ENCODE data around the gene SGCD. TPM values are rescaled to one million over a fixed set of nuclear protein-coding genes. Genes with fewer than 3 reads are reported as not detected.

The SGCD gene
- total RNA-seq, 1 donor from 2014 or later = 0.64 TPM

DNA sequence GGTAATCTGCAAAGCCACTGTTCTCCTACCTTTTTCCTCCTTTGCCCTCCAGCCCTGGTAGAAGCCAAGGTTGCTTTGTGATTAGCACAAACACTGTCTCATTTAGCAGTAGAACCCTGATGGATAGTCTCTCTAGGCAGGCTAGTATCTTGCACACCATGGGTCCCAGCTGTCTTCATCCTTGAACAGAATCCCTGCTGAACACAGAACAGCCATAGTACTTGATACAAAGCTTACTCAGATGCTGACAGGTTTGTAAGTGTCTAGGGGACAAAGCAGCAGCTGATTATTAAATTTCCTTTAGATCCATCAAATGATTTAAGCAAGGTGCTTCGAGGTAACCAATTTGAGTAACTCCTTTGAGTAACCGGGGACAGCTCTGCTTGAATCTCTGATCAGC lies 359.4 kb downstream of the SGCD start:
- no peak for DNase-seq (ENCODE audit: low read depth in 2 of 2)

DNA sequence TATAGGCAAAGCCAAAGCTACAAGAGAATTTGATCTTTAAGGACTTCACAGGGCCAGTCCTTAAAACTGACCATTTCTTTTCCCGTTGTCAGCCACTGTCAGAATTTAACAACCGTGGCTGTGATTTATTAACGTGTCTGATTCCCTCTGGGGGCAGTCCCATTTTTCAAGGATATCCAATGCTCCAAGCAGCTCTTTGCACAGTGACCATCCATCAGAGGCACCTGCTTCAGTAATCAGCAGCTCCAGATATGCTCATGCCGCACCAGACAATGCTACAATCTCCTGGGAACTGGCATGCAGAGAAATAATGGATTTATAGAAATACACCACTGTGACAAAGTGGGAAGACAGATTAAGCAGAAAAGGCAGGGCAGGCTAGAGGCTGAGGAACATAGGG lies 359.8 kb downstream of the SGCD start:
- DNase-seq (ENCODE audit: low read depth in 2 of 2) = no peak

DNA sequence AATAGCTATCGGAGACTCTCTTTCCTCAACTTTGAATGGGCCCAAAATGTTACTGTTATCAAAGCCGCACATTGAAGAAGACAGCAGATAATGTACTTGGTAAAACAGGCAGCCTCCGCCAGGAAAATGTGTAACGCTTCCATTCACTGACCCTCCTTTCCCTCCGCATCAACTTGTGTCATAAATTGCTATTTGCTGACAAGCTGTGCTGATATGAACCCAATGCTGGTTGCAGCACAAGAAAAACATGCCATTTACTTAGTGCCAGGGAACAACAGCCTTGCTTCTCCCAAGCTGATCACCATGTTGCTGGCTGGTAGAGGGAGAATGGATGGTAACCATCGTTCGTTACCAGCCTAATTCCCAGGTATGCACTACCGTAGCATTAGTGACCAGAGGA lies 360.6 kb downstream of the SGCD start:
- DNase-seq (ENCODE audit: low read depth in 2 of 2) = no peak

DNA sequence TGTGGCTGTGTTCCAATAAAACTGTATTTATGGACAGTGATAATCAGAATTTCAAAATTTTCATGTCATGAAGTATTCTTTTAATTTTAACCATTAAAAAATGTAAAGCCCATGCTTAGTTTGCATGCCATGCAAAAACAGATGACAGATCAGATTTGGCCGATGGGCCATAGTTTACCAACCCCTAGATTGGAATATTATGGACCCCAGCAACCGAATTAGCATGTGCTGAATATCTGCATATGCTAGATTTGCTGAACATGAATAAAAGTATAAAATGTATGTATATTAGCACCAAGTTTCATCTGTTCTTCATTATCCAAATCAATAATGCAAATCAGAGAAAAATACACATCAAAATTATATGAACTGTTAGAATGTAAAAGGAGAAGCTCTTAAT lies 364.6 kb downstream of the SGCD start:
- DNase-seq (ENCODE audit: low read depth in 2 of 2) = no peak

DNA sequence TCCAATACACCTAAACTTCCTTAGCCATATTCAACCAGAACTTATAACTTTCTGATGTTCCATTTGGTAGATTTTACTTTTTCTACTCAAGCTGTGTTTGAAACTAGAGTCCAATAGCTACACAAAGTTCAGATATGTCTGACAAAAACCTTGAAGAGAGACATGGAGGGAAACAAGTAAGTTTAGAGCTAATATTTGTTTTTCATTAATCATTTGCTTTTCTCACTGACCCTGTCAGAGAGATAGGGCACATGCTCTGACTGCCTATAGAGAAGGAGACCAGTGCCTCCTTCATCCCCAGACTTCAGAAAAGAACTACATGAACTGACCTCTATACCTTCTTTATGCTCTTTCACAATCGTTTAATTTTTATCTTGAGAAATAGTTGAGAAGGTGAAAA lies 366.1 kb downstream of the SGCD start:
- no peak for DNase-seq (ENCODE audit: low read depth in 2 of 2)

DNA sequence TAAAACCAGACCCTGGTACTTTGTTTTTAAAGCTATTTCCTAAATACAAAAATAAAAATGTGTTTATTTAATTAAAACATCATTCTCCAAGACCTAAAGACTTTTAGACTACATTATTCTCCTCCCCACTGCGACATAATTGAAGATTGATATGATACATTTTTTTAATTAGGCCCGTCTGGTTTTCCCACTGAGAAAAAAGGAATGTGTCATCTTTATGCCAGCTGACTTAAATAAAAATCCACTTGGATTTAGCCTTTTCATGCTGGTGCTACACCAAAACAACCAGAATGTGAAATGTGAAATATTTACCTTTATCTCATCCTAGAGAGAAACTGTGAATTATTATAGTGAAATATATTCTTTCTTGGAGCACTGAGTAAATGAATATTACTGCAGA lies 367.6 kb downstream of the SGCD start:
- no peak for DNase-seq (ENCODE audit: low read depth in 2 of 2)

DNA sequence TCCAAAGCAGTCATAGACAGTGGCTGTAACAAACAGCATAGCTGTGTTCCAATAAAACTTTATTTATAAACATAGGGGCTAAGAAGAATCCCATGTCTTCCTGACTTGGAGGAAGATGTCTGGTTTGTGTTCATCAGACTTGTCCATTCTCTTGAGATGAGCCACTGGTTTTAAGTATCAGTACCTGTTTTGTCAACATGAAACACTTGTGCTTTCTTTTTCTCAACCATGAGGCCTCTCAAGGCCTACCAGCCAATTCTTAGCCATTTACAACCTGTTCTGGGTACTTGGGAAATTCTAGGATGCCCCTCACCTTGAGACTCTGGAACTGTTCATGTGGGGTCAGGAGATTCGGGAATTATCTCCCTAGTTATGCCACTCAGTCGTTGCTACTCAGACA lies 368.8 kb downstream of the SGCD start:
- DNase-seq (ENCODE audit: low read depth in 2 of 2) = no peak

DNA sequence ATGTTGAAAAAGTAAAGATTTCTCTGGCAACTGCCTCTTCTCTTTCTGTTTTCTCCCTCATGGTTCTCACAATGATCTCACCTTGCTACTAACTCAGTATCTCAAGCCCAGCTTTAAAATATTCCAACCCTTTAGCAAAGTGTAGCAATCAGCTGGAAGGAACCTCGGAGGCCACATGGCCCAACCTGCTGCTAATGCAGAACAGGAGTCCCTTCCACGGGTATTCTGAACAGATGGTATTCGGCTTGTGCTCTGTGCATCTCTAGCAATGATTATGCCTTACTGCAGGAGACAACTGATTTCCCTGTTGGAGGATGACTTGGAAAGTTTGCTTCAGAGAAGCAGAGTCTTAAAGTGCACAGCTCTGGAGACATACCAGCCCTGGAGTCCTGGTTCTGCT lies 371.4 kb downstream of the SGCD start:
- no peak for DNase-seq (ENCODE audit: low read depth in 2 of 2)

DNA sequence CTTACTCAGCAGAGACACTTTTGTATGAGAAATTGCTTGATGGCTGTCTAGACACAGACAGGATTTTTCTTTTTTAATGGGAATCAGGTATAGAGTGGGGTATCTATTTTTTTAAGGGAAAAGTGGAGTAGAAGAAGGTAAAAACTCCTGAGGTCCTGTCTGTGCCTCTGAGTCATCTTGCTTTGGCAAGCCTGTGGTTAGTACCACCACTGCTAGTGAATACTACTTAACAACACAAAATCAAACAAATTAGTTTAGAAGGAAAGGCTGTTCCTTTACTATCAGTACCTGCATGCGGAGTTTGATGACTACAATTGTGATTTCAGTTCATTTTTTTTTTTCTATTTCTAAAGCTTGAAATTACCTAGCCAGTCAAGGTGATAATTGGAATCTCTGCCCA lies 372.2 kb downstream of the SGCD start:
- DNase-seq (ENCODE audit: low read depth in 2 of 2) = no peak

DNA sequence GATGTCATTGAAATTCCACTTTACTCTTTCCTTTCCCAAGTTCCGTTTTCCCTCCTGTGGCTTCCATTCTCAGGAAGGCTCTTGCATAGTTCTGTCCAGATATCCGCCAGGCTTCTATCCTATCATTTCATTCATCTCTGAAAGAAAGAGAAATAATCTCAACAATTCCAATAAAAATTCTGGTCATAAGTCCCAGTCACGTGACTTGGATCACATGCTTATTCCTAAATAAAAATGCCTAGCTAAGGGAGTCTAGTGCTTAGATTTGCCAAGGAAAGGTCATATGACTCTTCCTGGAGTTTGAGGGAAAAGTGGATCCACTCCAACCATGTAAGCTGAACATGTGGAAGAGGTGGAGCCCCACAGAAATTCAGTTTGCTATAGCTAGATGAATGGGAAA lies 377.2 kb downstream of the SGCD start:
- DNase-seq (ENCODE audit: low read depth in 2 of 2) = no peak

DNA sequence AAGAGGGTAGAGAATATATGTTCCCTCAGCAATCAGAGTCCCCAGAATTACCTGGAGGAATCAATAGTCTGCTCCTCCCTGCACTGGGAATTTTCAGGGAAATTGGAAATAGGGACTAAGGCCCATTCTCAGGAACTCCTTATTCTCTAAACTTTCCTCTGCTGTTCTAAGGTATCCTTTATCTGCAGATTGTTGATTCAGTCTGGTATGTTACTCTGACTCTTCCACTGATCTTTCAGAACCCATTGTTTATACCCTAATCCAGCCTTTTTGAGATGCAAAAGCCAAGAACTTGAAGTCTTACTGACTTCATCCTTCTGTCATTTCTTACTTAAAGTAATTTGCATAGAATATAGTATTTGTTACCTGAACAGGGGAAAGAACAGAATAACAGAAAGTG lies 379.7 kb downstream of the SGCD start:
- DNase-seq (ENCODE audit: low read depth in 2 of 2) = no peak

DNA sequence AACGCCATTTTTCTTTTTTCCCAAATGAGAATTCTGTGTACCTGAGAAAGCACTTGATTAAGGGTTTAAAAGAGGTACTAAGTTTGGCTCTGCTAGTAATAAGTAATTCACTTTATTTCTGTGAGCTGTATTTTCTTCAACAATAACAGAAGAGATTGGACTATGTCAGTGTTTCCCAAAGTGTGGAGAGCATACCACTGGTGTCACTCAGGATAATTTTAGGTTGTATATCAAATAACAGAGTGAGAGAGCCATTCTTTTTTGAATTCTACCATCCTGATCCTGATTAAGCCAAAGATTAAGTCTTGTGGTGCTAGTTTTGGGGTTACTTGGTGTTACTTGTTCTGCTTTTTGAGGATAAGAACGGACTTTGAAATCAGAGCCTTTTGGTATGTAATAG lies 380.8 kb downstream of the SGCD start:
- no peak for DNase-seq (ENCODE audit: low read depth in 2 of 2)

DNA sequence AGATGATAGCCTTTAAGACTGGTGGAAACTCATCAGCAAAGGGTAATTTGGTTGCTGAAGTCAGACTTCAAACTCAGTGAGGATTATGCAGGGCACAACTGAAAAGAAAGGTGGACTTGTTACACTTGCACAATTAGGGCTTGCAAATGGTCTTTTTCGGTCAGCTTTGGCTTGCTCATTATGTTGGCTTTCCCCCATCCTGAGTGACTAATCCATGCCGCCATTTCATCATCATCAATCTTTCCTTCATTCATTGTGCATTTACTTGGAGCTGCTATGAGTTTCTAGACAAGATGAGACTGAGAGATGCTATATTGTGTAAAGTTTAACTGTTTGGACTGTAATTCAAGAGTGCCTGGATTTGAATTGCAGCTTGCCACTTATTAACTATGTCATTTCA lies 388.3 kb downstream of the SGCD start:
- no peak for DNase-seq (ENCODE audit: low read depth in 2 of 2)

DNA sequence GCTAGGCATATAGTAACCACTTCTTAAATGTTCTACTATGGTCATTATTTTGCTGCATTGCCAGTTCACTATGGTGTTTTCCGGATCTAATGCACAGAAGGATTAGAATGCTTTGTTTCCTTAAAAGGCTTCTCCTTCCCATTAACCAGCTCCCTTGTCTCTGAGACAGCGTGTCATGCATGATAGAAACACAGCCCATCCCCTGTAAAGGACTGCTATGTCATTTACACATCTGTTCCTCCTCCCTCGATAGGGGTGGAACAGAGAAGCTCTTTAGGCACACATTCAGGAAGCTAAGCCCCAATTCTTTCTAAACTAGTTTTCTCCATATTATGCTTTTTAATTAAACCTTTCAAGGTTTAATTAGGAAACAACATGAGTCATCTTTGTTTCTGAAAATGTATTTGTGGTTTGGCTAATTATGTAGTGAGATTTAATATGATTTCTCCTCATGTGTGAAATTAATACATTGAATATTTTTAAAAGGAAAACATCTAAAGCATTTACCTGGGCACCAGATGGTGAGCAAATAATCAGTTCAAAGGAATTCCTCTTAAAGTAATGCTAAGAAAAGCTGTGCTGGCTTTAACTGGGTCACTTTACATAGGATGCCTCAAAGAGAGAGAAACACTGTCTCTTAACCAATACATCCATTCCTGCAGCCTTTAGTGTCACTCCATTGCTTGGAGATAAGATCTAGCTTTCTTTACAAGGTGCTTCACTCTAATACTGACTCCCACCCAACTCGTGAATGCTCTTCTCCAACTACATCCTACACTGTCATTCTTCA lies 389.8 kb downstream of the SGCD start:
- DNase-seq (ENCODE audit: low read depth in 2 of 2) = no peak

DNA sequence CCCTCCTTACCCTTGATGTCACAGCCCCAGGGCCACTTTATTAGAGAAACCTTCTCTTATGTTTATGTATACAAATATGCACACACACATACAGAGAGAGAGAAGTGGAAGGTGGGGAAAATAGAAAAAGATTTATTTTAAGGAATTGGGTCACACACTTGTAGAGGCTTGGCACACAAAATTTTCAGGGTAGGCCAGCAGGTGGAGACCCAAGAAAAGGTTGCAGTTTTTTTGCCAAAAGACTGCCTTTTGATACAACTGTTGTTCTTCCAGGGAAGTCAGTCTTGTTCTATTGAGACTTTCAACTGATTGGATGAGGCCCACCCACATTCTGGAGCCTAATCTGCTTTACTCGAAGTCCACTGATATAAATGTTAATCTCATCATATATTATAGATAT lies 392.0 kb downstream of the SGCD start:
- no peak for DNase-seq (ENCODE audit: low read depth in 2 of 2)

DNA sequence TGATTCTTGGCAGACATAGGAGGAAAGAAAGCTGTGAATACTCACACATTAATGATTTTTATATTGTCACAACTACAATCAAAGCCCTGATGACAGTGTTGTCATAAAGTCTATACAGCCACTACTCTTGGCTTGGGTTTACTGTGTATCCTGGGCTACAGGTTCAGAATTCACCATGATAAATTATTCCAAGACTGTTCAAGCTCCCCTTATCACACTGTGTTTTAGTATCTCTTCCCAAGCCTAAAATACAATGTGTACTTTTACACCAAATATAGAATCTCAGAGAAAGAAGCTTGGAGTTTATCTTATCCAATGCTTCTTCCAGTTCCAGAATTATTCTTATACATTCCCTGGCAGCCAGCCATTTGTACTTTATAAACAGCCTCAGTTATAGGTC lies 395.4 kb downstream of the SGCD start:
- no peak for DNase-seq (ENCODE audit: low read depth in 2 of 2)

DNA sequence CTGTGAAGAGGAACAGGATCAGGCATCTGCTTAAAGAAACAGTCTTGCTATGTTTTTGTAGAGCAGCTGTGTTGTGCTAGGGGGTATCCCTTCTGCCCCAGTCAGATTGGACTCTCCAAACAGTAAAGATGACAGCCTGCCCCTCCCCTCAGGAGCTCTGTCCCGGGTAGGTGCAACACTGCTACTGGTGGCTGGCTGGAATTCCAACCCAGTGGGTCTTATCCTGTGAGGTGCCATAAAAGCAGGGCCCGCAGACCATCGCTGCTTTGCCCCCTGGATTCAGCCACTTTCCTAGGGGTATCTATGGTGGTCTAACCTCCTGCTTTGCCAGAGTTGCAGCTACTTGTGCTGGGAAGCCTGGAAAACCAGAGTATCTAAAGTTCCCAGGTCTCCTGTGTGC lies 408.5 kb downstream of the SGCD start:
- DNase-seq (ENCODE audit: low read depth in 2 of 2) = no peak

DNA sequence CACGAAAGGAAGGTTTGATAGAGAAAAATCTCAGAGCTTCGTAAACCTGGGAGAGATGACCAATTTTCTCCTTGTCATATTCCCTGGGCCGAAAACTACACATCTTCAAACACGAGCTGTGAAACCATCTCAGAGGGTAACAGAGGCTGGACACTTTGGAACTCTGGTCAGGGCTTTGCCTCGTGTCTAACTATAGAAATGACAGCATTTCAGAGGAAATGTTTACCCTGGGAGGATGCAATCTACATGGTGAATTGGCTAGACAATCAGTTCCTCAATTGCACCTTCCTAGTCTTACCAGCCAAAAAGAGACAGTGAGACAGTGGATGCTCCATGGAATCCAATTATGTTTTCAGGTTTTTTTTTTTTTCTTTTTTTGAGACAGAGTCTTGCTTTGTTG lies 414.6 kb downstream of the SGCD start:
- DNase-seq (ENCODE audit: low read depth in 2 of 2) = no peak

DNA sequence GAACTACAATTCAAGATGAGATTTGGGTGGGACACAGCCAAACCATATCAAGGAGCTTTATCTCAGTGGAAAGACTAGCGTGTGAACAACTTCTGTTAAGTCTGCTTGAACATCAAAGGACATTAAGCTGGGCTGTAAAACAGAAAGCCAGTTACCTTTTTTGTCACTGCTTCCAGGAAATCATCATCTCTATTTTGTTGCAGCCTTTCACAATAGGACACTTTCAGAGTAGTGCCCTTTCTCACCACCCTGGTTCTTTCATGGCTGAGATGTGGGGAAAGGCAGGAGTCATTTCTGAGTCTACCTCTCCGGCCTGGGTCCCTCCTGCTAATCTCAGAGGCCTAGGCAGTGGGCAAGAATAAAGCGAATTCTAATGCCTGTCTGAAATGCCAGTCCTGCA lies 426.9 kb downstream of the SGCD start:
- no peak for DNase-seq (ENCODE audit: low read depth in 2 of 2)

DNA sequence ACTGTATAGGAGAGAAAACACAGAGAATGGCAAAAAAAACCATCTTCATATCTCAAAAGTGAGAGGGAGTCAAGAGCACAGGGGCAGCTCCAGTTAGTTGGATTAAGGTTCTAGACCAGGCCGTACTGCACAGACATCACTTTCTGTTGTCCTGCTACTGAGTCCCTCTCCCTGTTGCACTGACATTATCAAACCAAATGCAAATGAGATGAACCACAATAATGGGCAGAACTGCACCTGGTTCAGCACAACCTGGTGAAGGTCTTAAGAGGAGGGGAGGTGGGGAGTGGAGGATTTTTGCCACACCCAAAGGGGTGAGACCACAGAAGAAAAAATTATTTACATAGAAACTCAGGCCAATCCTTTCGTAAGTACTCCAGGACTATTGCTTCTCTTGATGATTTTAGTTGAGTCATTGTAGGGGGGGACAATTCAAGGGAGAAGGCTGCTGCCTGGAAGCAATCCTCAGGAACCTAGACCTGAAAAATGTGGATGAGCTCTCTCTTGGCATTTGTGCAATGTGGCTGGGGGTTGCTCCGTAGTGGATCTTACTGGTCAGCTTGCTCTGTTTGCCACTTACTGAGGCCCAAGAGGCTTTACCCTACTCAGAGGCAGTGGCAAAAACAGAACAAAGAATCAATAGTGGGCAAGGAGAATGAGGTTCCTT lies 428.6 kb downstream of the SGCD start:
- DNase-seq (ENCODE audit: low read depth in 2 of 2) = no peak

DNA sequence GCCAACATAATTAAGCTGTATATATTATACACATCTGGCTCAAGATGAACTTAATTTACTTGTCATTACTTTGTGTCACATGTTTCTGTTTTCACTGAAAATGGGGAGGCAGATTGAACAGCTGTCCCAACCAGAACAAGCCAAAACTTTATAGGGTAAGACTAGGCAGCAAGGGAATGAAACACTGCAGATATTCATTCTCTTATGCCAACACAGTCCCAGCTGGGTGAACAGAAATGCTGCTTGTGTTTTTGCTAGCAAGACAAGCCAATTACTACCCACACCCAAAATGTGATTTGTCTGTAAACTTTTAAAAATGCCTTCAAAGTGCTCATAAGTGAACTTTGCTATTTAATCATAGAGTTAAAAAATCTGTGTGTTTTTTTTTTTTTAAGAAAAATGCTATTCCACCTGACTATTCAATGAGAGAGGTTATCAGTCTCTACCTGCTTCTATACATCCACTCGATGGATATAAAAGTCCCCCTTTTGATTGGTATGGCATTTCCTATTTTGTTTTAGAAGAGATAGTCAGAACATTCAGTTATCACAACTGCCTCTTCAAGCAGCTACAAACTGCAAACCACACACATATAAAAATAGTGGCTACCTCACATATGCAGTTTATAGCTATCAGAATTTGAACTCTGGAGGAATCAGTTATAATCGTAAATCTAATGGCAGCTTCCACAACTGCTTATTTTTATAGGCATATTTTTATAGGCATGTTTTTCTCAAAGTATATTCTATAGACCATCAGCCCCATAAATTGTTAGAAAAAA lies 431.2 kb downstream of the SGCD start:
- no peak for DNase-seq (ENCODE audit: low read depth in 2 of 2)

DNA sequence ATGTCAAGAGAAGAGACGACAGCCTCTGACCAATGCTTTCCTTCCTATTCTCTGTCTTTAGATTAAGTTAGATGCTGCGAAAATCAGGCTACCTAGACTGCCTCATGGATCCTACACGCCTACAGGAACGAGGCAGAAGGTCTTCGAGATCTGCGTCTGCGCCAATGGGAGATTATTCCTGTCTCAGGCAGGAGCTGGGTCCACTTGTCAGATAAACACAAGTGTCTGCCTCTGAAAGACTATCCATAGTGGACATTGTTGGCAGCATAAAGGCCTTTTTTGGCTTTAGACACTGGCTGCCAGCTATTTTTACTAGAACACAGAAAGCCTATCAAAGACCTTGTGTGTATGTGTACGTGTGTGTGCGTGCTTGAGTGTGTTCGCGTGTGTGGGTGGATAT lies 432.2 kb downstream of the SGCD start:
- DNase-seq (ENCODE audit: low read depth in 2 of 2) = no peak

DNA sequence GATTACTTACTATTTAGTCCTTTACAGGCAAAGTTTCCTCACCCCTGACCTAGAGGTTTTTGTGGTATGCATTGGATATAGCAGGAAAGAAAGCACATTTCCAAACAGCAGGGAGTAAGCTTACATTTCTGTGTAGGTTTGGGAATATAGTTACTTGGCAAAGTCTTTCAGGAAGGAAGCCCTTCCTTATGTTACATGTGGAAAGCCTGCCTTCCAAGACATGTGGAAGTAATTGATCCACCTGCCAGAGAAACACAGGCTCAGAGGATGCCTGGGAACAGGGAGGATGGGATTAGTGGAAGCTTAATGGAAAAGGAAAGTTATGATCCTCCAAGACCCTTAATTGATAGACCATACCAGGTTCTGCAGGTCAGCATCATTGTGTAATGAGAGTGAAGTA lies 435.8 kb downstream of the SGCD start:
- no peak for DNase-seq (ENCODE audit: low read depth in 2 of 2)
